ENCODE measurements around the gene LANCL2. TPM values are rescaled to one million over a fixed set of nuclear protein-coding genes. Genes with fewer than 3 reads are reported as not detected.

LANCL2 gene
- total RNA-seq, 2 donors from 2014 or later = 6.6 to 11.4 TPM

DNA sequence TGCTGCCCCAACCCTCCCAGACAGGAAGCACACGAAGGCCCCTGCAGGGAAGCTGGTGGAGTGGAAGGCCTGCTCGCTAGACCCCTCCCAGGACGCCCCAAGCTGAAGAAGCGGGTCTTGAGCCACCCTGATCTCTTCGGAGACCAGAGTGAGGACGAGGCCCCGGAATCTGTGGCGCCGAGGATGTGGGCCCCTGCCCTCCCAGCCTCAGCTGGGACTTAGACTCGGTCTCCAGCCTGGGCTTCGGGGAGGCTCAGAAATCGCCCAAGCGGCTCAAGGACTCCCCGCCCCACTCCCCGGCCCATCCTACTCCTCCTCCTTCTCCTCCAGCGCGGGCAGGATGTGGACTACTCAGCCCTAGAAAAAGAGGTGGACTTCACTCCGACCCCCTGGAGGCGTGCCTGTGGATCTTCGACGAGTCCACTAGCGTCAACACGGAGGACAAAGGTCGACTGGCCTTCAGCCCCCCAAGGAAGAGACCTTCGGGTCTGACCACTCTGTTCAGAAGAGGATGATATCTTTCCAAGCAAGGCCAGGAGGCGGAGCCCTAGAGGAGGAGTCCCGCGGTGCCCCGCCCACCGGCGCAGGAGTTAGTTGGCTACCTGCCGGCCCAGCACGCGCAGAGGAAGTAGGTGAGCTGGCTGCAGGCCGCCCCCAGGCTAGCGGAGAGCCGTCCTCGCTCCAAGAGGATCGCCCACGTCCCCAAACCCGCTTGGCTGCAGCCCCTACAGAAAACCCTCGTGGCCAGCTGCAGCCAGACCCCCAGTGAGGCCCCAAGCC is 21.9 kb upstream of the LANCL2 start:
- DNase-seq (ENCODE audit: low spot score) = no peak
- H3K4me3 ChIP-seq = no peak overlapping the region
- H3K9me3 ChIP-seq = no peaks in the 10 kb centered on the region
- no peak for ATAC-seq (ENCODE audit: insufficient number of reproducible peaks, low FRiP score, low read depth)
- H3K27ac ChIP-seq = no peak overlapping the region
- no peaks in the 10 kb centered on the region for H3K27me3 ChIP-seq (replicated peaks; ENCODE audit: insufficient read depth)
- no peak for TF ChIP-seq CTCF (IDR thresholded peaks at IDR 0.05)
- H3K36me3 ChIP-seq = no peaks in the 10 kb centered on the region
- no peaks in the 10 kb centered on the region for H3K4me1 ChIP-seq (ENCODE audit: control insufficient read depth in 1 of 2, low read depth in 2 of 2)

GRCh38 chr7:55343860-55344606 is 21.1 kb upstream of the LANCL2 start:
- H3K27me3 ChIP-seq (replicated peaks; ENCODE audit: insufficient read depth) = no peaks in the 10 kb centered on the region
- no peak for DNase-seq (ENCODE audit: low spot score)
- no peak for ATAC-seq (ENCODE audit: insufficient number of reproducible peaks, low FRiP score, low read depth)
- no peak overlapping the region for H3K27ac ChIP-seq
- no peaks in the 10 kb centered on the region for H3K9me3 ChIP-seq
- TF ChIP-seq CTCF (IDR thresholded peaks at IDR 0.05) = no peak
- no peaks in the 10 kb centered on the region for H3K36me3 ChIP-seq
- H3K4me1 ChIP-seq (ENCODE audit: control insufficient read depth in 1 of 2, low read depth in 2 of 2) = no peaks in the 10 kb centered on the region
- no peak overlapping the region for H3K4me3 ChIP-seq

DNA sequence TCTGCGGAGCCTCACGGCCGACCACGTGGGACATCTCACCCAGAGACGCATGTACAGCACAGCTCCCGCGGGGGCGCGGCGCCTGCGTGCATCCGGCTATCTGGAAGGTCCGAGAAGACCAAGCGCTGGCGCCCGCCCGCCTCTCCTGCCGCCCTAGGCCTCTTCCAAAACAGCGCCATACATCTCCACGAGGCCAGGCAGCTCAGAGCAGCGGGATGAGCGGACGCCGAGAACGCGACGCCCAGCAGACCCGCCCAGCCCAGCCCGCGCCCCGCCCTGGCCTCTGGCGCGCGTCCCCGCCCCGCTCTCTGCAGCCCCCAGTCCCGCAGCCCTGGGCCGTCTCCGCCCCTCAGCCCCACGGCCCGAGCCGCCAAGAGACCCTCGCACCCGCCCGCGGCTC is 20.3 kb upstream of the LANCL2 start:
- no peak overlapping the region for H3K27ac ChIP-seq
- no peak for TF ChIP-seq CTCF (IDR thresholded peaks at IDR 0.05)
- H3K4me1 ChIP-seq (ENCODE audit: control insufficient read depth in 1 of 2, low read depth in 2 of 2) = no peaks in the 10 kb centered on the region
- H3K4me3 ChIP-seq = no peak overlapping the region
- H3K36me3 ChIP-seq = no peaks in the 10 kb centered on the region
- no peak for DNase-seq (ENCODE audit: low spot score)
- no peaks in the 10 kb centered on the region for H3K9me3 ChIP-seq
- no peaks in the 10 kb centered on the region for H3K27me3 ChIP-seq (replicated peaks; ENCODE audit: insufficient read depth)
- ATAC-seq (ENCODE audit: insufficient number of reproducible peaks, low FRiP score, low read depth) = no peak

DNA sequence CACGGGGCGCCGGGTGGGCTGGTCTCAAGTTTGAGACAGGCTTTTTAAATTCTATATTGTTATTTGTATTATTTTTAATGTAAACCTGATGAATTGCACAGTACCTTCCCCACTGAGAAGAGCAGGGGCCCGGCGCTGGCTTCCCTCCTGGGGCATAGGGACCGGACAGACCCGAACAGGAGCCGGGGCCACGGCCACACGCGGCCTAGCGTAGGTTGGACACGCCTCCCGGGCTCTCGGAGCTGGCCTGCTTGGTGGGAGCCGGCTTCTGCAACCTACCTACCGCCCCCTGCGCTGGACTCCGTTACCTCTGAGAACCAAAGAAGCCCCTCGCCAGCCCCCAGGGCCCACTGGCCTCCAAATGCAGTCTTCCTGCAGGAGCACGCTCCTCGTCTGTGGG is 19.8 kb upstream of the LANCL2 start:
- Histone ChIP-seq H3K36me3 (no peaks in the 10 kb centered on the region), H3K4me1 (ENCODE audit: control insufficient read depth in 1 of 2, low read depth in 2 of 2) (no peaks in the 10 kb centered on the region), H3K27me3 (replicated peaks; ENCODE audit: insufficient read depth) (no peaks in the 10 kb centered on the region), H3K4me3 (no peak overlapping the region), H3K27ac (no peak overlapping the region), H3K9me3 (no peaks in the 10 kb centered on the region)
- ATAC-seq (ENCODE audit: insufficient number of reproducible peaks, low FRiP score, low read depth) = no peak
- no peak for DNase-seq (ENCODE audit: low spot score)
- TF ChIP-seq CTCF (IDR thresholded peaks at IDR 0.05) = no peak

DNA sequence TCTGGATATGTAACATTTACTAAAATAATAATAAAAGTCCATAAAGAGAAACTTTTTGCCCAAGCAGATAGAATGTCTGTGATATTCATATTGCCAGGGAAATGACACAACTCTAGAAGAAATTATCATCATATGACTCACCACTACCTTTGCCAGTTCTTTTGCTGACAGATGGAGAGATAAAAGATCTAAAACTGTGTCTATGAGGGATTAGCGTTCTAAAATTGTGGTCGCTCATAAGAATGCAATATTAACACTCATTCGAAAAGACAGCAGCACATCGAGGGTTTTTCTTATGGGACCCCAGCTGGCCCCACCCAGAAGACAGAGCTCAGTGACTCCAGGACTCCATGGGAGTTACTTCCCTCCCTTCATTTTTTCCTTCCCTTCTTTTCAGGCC is 16.6 kb upstream of the LANCL2 start:
- Histone ChIP-seq H3K27ac (no peak overlapping the region), H3K4me3 (no peak overlapping the region), H3K27me3 (replicated peaks; ENCODE audit: insufficient read depth) (no peaks in the 10 kb centered on the region), H3K4me1 (ENCODE audit: control insufficient read depth in 1 of 2, low read depth in 2 of 2) (no peaks in the 10 kb centered on the region), H3K36me3 (no peaks in the 10 kb centered on the region), H3K9me3 (no peaks in the 10 kb centered on the region)
- TF ChIP-seq CTCF (IDR thresholded peaks at IDR 0.05) = no peak
- no peak for DNase-seq (ENCODE audit: low spot score)
- ATAC-seq (ENCODE audit: insufficient number of reproducible peaks, low FRiP score, low read depth) = no peak
